ENCODE results near the gene GTPBP6. TPM values are rescaled to one million over a fixed set of nuclear protein-coding genes. Genes with fewer than 3 reads are reported as not detected.
"Not testable (repeated sequence)": the region's sequence is repeated elsewhere in the genome, so short reads cannot be mapped to it uniquely, and the experiment has no call there.

The GTPBP6 gene
- total and polyA plus RNA-seq, 2 donors, result 10.0 to 71.8 TPM

GRCh38 chrX:311156-312129, 7.2 kb downstream of the GTPBP6 start:
- WGBS, result 95% methylated on average over 69 of the region's 69 CpGs
- Histone ChIP-seq H3K4me3 (ENCODE audit: low read depth, low read length) (no peak overlapping the region), H3K27ac (ENCODE audit: low read depth) (no peak overlapping the region), H3K36me3 (ENCODE audit: insufficient read depth) (peaks cover 13% of the 10 kb centered on the region), H3K4me1 (ENCODE audit: insufficient read depth) (no peaks in the 10 kb centered on the region)
- DNase-seq (ENCODE audit: extremely low spot score), result no peak

- H3K27ac ChIP-seq (ENCODE audit: low read depth), result no peak overlapping the region
- no peaks in the 10 kb centered on the region for H3K4me1 ChIP-seq (ENCODE audit: insufficient read depth)
- H3K4me3 ChIP-seq (ENCODE audit: low read depth, low read length), result no peak overlapping the region
- 92% methylated on average over 25 of the region's 25 CpGs for WGBS
- DNase-seq (ENCODE audit: extremely low spot score), result no peak
- peaks cover 13% of the 10 kb centered on the region for H3K36me3 ChIP-seq (ENCODE audit: insufficient read depth)
Observed at GRCh38 chrX:310621-311155, 7.9 kb downstream of the GTPBP6 start.

GRCh38 chrX:308821-309520, 9.6 kb downstream of the GTPBP6 start:
- no peak overlapping the region for H3K4me3 ChIP-seq (ENCODE audit: low read depth, low read length)
- no peaks in the 10 kb centered on the region for H3K4me1 ChIP-seq (ENCODE audit: insufficient read depth)
- WGBS, result 95% methylated on average over 30 of the region's 30 CpGs
- DNase-seq (ENCODE audit: extremely low spot score), result no peak
- no peak overlapping the region for H3K27ac ChIP-seq (ENCODE audit: low read depth)
- peaks cover 12% of the 10 kb centered on the region for H3K36me3 ChIP-seq (ENCODE audit: insufficient read depth)

DNA sequence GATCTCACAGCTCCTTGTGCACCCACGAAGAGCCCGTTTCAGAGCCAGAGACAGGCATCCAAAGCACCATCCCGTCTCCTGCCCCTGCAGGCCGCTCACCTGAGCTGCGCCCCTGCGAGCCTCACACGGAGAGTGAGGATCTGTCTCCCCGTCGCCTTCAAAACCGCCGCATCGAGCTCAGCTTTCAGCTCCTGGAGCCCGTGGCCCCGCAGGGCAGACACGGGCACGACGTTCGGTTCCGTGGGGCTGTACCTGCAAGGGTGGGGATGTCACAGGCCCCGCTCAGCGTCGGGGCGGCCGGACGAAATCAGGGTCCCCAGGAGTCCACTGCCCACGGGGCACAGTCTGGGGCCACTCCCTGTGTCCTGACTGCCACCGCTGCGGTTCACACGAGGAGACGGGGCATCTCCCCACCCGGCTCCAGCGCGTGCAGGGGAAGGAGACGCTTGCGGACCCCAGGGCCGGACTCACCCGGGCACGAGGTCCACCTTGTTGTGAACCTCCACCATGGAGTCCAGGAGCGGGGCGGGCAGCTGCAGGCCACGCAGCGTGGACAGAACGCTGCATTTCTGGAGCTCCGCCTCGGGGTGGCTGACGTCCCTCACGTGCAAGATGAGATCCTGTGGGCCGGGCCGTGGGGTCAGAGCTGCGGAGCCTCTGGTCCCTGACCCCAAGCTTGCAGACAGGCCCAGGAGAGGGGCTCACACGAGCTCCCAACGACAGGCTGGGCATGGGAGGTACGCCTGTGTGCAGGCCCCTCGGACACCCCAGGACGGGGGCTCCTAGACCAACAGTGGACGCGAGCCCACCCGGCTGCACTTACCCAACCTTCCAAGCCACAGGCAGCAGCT, 11.1 kb downstream of the GTPBP6 start:
- H3K36me3 ChIP-seq (ENCODE audit: insufficient read depth), result peaks cover 2% of the 10 kb centered on the region
- DNase-seq (ENCODE audit: extremely low spot score), result no peak
- H3K4me3 ChIP-seq (ENCODE audit: low read depth, low read length), result no peak overlapping the region
- H3K27ac ChIP-seq (ENCODE audit: low read depth), result no peak overlapping the region
- no peaks in the 10 kb centered on the region for H3K4me1 ChIP-seq (ENCODE audit: insufficient read depth)
- WGBS, result 96% methylated on average over 58 of the region's 58 CpGs

GRCh38 chrX:306614-307251, 11.9 kb downstream of the GTPBP6 start:
- not testable (repeated sequence) for H3K36me3 ChIP-seq (ENCODE audit: insufficient read depth); H3K4me1 ChIP-seq (ENCODE audit: insufficient read depth); H3K4me3 ChIP-seq (ENCODE audit: low read depth, low read length); DNase-seq (ENCODE audit: extremely low spot score); H3K27ac ChIP-seq (ENCODE audit: low read depth)
- 97% methylated on average over 3 of the region's 3 CpGs for WGBS

- not testable (repeated sequence) for H3K27ac ChIP-seq (ENCODE audit: low read depth); H3K4me3 ChIP-seq (ENCODE audit: low read depth, low read length); H3K4me1 ChIP-seq (ENCODE audit: insufficient read depth); DNase-seq (ENCODE audit: extremely low spot score); H3K36me3 ChIP-seq (ENCODE audit: insufficient read depth)
- WGBS, result 98% methylated on average over 12 of the region's 12 CpGs
Observed at GRCh38 chrX:305781-306613, 12.6 kb downstream of the GTPBP6 start.

GRCh38 chrX:302975-303374, 15.6 kb downstream of the GTPBP6 start:
- no peak overlapping the region for H3K27ac ChIP-seq (ENCODE audit: low read depth)
- no peaks in the 10 kb centered on the region for H3K4me1 ChIP-seq (ENCODE audit: insufficient read depth)
- H3K36me3 ChIP-seq (ENCODE audit: insufficient read depth), result peaks cover 7% of the 10 kb centered on the region
- DNase-seq (ENCODE audit: extremely low spot score), result no peak
- no peak overlapping the region for H3K4me3 ChIP-seq (ENCODE audit: low read depth, low read length)
- WGBS, result 95% methylated on average over 19 of the region's 19 CpGs

DNA sequence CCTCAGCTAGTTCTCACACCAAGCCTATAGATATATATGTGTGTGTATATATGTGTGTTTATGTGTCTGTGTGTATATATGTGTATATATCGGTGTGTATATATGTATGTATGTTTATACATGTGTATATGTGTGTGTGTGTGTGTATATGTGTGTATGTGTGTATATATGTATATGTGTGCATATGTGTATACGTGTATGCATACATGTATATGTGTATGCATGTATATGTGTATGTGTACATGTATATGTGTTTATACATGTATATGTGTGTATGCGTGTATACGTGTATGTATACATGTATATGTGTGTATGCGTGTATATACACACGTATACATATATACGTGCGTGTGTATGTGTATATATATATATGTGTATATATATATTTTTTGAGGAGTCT, 18.3 kb downstream of the GTPBP6 start:
- peaks cover 7% of the 10 kb centered on the region for H3K36me3 ChIP-seq (ENCODE audit: insufficient read depth)
- no peaks in the 10 kb centered on the region for H3K4me1 ChIP-seq (ENCODE audit: insufficient read depth)
- no peak overlapping the region for H3K27ac ChIP-seq (ENCODE audit: low read depth)
- no peak overlapping the region for H3K4me3 ChIP-seq (ENCODE audit: low read depth, low read length)
- no peak for DNase-seq (ENCODE audit: extremely low spot score)
- 95% methylated on average over 8 of the region's 8 CpGs for WGBS

GRCh38 chrX:298993-299392, 19.6 kb downstream of the GTPBP6 start:
- H3K4me3 ChIP-seq (ENCODE audit: low read depth, low read length), result no peak overlapping the region
- WGBS, result 96% methylated on average over 36 of the region's 36 CpGs
- H3K36me3 ChIP-seq (ENCODE audit: insufficient read depth), result peaks cover 5% of the 10 kb centered on the region
- no peak overlapping the region for H3K27ac ChIP-seq (ENCODE audit: low read depth)
- H3K4me1 ChIP-seq (ENCODE audit: insufficient read depth), result no peaks in the 10 kb centered on the region
- DNase-seq (ENCODE audit: extremely low spot score), result no peak

DNA sequence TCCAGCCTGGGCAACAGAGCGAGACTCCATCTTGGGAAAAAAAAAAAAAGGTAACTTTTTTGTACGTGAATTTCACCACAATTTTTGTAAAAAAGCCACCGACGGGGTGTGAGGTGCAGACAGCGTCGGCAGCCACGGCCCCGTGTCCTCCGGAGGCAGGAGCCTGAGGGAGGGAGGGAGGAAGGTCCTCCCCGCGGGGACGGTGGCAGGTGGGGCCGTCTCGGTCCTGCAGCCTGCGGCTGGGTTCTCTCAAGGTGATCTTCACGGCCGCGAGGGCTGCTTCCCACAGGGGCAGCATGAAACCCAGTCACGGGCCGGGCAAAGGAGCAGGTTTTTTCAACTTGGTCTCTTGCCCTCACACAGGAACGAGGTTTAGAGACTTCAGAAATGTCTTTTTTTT, 23.5 kb downstream of the GTPBP6 start:
- 97% methylated on average over 21 of the region's 21 CpGs for WGBS
- Histone ChIP-seq H3K4me3 (ENCODE audit: low read depth, low read length) (no peak overlapping the region), H3K4me1 (ENCODE audit: insufficient read depth) (no peaks in the 10 kb centered on the region), H3K36me3 (ENCODE audit: insufficient read depth) (no peaks in the 10 kb centered on the region), H3K27ac (ENCODE audit: low read depth) (no peak overlapping the region)
- no peak for DNase-seq (ENCODE audit: extremely low spot score)

- no peak for DNase-seq (ENCODE audit: extremely low spot score)
- Histone ChIP-seq H3K36me3 (ENCODE audit: insufficient read depth) (no peaks in the 10 kb centered on the region), H3K27ac (ENCODE audit: low read depth) (no peak overlapping the region), H3K4me3 (ENCODE audit: low read depth, low read length) (no peak overlapping the region), H3K4me1 (ENCODE audit: insufficient read depth) (no peaks in the 10 kb centered on the region)
- WGBS, result 98% methylated on average over 47 of the region's 47 CpGs
Observed at GRCh38 chrX:292900-293897, 25.4 kb downstream of the GTPBP6 start.
